Measurements from ENCODE around the gene RAB34.

GRCh38 chr17:28712705-28713415, 4.8 kb downstream of the RAB34 start:
- no peak for TF ChIP-seq JUND (IDR thresholded peaks at IDR 0.05; ENCODE audit: borderline replicate concordance, low read depth, low read length)
- no peak for TF ChIP-seq JUND (tag; IDR thresholded peaks at IDR 0.05; ENCODE audit: borderline replicate concordance, low read depth, low read length)
- TF ChIP-seq POLR2A (conservative IDR thresholded peaks at IDR 0.05), result no peak
- no peak for TF ChIP-seq CTCF (IDR thresholded peaks at IDR 0.05 in 2 of 3, conservative IDR thresholded peaks at IDR 0.05 in 1 of 3; ENCODE audit: insufficient read depth in 2 of 3, low read depth in 1 of 3, low read length in 3 of 3)
- no peak for TF ChIP-seq POLR2AphosphoS5 (IDR thresholded peaks at IDR 0.05; ENCODE audit: control insufficient read depth, insufficient read depth, low read depth, low read length)
- no peak for TF ChIP-seq EZH2 (IDR thresholded peaks at IDR 0.05; ENCODE audit: borderline replicate concordance, low read depth, low read length)
- TF ChIP-seq MEF2D (tag; conservative IDR thresholded peaks at IDR 0.05; ENCODE audit: low read depth), result no peak
- TF ChIP-seq SRF (CRISPR knock-in tag; IDR thresholded peaks at IDR 0.05), result no peak
- no peak for TF ChIP-seq NFXL1 (CRISPR knock-in tag; IDR thresholded peaks at IDR 0.05)
- TF ChIP-seq TAF1 (IDR thresholded peaks at IDR 0.05; ENCODE audit: control insufficient read depth, extremely low read depth, insufficient read depth, low read length, severe bottlenecking), result no peak
- TF ChIP-seq CREM (IDR thresholded peaks at IDR 0.05; ENCODE audit: low read depth), result no peak
- no peak for TF ChIP-seq ZFP1 (CRISPR knock-in tag; IDR thresholded peaks at IDR 0.05)
- TF ChIP-seq TCFL5 (CRISPR knock-in tag; conservative IDR thresholded peaks at IDR 0.05), result no peak
- TF ChIP-seq PHF20 (IDR thresholded peaks at IDR 0.05; ENCODE audit: partially characterized antibody), result no peak
